ENCODE results near the gene PLIN5.

The PLIN5 gene

DNA sequence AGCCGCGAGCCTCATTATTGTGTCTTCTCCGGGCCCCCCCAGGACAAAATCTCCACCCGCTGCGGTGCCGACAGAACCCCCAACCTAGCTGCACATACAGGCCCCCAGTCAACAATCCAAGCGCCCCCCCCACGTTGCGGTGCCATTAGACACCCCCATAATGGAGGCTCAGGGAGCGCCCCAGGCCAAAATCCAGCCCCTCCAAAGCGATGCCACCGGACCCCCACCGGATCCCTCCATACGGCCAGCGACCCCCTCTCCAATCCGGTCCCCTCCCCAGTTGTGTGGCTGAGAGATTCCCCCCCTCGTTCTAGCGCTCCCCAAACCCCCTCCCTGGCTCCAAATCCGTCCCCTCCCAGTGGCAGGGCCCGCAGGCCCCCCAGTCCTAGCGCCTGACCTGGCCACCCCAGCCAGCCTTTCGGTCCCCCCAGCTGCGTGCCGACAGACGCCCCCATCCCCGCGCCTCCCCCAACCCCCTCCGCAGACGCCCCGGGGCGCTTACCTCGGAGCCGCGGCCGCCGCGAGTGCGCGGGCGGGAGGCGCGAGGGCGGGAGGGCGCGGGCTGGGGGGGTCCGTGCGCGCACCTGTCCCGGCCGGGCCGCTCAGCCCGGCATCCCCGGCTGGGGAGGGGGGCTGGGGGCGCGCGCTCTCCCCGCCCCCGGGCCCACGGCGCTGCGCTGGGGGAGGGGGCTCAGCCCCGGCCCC lies 46.1 kb upstream of the PLIN5 start:
- TF ChIP-seq MYC (IDR thresholded peaks at IDR 0.05; ENCODE audit: low read depth, low read length): no peak
- TF ChIP-seq, protein P1, sequence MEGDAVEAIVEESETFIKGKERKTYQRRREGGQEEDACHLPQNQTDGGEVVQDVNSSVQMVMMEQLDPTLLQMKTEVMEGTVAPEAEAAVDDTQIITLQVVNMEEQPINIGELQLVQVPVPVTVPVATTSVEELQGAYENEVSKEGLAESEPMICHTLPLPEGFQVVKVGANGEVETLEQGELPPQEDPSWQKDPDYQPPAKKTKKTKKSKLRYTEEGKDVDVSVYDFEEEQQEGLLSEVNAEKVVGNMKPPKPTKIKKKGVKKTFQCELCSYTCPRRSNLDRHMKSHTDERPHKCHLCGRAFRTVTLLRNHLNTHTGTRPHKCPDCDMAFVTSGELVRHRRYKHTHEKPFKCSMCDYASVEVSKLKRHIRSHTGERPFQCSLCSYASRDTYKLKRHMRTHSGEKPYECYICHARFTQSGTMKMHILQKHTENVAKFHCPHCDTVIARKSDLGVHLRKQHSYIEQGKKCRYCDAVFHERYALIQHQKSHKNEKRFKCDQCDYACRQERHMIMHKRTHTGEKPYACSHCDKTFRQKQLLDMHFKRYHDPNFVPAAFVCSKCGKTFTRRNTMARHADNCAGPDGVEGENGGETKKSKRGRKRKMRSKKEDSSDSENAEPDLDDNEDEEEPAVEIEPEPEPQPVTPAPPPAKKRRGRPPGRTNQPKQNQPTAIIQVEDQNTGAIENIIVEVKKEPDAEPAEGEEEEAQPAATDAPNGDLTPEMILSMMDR (IDR thresholded peaks at IDR 0.05; ENCODE audit: low read depth, low read length): no peak
- no peak for TF ChIP-seq POLR2A (IDR thresholded peaks at IDR 0.05; ENCODE audit: extremely low read depth, insufficient read length)
- TF ChIP-seq, protein P2, sequence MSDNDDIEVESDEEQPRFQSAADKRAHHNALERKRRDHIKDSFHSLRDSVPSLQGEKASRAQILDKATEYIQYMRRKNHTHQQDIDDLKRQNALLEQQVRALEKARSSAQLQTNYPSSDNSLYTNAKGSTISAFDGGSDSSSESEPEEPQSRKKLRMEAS (IDR thresholded peaks at IDR 0.05; ENCODE audit: low read depth, low read length): no peak
- no peak overlapping the region for H3K4me3 ChIP-seq (ENCODE audit: low read depth, low read length)
- DNase-seq (ENCODE audit: low read depth): no peak

DNA sequence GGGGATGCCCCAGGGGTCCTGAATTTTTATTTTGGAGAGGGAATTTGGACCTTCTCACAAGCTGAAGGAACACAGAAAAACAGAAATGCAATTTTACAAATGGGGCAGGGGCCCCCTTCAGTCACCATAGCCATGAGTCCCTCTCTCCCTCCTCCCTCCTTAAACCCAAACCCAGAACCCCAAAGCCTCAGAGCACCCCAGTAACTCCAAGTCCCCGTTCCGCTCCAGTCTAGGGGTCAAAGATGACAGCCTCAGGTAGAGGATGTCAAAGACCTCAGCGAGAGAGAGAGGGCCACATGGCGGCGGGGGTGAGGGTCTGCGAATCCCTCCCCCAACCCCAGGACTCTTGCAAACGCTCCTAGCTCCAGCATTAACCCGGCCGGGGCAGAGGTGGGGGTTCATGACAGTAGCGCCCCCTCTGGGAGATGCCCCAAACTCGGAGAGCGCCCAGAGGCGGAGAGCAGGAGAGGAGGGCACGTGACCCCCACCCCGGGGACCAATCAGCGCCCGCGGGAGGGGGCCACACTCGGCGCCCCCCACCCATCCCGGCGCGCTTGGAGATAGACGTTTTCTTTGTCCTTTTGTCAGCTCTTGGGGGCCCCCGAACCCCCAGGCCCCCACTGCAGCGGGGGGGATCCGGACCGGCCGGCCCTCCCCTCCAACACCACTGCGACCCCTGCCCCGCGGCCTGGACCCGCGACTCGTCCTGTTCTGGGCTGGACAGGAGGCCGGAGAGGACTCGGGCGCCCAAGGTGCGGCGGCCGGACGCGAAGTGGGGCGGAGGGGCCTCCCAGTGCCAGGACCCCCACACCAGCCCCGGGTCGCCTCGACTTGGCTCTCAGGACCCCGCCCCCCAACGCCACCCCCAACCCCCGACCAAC lies 45.2 kb upstream of the PLIN5 start:
- H3K4me3 ChIP-seq (ENCODE audit: low read depth, low read length): no peak overlapping the region
- no peak for DNase-seq (ENCODE audit: low read depth)
- TF ChIP-seq, protein P1 (IDR thresholded peaks at IDR 0.05; ENCODE audit: low read depth, low read length): no peak
- TF ChIP-seq POLR2A (IDR thresholded peaks at IDR 0.05; ENCODE audit: extremely low read depth, insufficient read length): no peak
- no peak for TF ChIP-seq MYC (IDR thresholded peaks at IDR 0.05; ENCODE audit: low read depth, low read length)
- TF ChIP-seq, protein P2 (IDR thresholded peaks at IDR 0.05; ENCODE audit: low read depth, low read length): no peak

DNA sequence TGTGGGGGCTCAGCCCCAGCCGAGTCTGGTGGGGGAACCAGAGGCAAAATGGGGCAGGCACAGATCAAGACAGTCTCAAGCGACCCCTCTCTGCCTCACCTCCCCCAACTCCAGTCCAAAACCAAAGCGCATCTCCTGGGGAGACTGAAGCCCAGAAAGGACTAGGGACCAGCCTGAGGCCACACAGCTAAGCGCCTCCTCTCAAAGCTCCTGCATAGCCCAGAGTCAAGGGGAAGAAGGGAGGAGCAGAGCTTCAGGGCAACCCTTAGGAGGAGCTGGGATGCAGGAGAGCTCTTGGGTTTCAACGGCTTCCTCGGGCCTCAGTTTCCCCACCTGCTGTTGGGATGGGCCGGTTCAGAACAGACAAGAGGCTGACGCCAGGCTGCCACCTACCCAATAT lies 44.4 kb upstream of the PLIN5 start:
- no peak overlapping the region for H3K4me3 ChIP-seq (ENCODE audit: low read depth, low read length)
- no peak for DNase-seq (ENCODE audit: low read depth)
- no peak for TF ChIP-seq MYC (IDR thresholded peaks at IDR 0.05; ENCODE audit: low read depth, low read length)
- TF ChIP-seq, protein P2 (IDR thresholded peaks at IDR 0.05; ENCODE audit: low read depth, low read length): no peak
- TF ChIP-seq, protein P1 (IDR thresholded peaks at IDR 0.05; ENCODE audit: low read depth, low read length): no peak
- no peak for TF ChIP-seq POLR2A (IDR thresholded peaks at IDR 0.05; ENCODE audit: extremely low read depth, insufficient read length)

DNA sequence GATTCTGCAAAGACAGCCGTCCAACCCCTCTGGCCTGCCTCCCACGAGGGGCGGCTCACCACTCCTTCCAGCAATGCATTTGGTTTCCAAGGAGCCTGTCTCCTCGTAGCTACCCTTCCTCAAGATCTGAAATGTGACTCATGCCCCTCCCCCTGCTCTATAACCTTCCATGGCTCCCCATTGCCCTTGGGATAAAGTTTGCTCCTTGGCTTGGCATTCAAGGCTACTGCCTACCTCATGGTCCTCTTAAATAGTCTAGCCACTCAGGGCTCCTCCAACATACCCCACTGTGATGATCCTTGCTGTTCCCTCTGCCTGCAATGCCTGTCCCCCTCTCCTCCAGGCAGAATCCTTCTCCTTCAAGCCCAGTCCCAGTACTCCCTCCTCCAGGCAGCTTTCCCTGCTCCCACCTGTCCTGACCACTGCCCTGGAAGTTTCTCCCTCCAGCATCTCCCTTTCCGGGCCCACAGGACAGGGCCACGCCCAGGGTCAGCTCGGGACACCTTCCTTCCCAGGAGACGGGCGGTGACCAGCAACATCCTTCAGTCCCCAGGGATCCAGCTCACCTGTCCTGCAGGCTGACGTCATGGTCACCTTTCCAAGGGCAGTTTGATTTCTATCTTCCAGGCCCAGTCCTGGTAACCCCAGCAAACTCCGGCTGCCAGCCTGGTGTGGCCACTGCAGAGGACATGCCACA lies 43.7 kb upstream of the PLIN5 start:
- no peak overlapping the region for H3K4me3 ChIP-seq (ENCODE audit: low read depth, low read length)
- no peak for DNase-seq (ENCODE audit: low read depth)
- no peak for TF ChIP-seq MYC (IDR thresholded peaks at IDR 0.05; ENCODE audit: low read depth, low read length)
- no peak for TF ChIP-seq POLR2A (IDR thresholded peaks at IDR 0.05; ENCODE audit: extremely low read depth, insufficient read length)
- TF ChIP-seq, protein P2 (IDR thresholded peaks at IDR 0.05; ENCODE audit: low read depth, low read length): no peak
- TF ChIP-seq, protein P1 (IDR thresholded peaks at IDR 0.05; ENCODE audit: low read depth, low read length): no peak

DNA sequence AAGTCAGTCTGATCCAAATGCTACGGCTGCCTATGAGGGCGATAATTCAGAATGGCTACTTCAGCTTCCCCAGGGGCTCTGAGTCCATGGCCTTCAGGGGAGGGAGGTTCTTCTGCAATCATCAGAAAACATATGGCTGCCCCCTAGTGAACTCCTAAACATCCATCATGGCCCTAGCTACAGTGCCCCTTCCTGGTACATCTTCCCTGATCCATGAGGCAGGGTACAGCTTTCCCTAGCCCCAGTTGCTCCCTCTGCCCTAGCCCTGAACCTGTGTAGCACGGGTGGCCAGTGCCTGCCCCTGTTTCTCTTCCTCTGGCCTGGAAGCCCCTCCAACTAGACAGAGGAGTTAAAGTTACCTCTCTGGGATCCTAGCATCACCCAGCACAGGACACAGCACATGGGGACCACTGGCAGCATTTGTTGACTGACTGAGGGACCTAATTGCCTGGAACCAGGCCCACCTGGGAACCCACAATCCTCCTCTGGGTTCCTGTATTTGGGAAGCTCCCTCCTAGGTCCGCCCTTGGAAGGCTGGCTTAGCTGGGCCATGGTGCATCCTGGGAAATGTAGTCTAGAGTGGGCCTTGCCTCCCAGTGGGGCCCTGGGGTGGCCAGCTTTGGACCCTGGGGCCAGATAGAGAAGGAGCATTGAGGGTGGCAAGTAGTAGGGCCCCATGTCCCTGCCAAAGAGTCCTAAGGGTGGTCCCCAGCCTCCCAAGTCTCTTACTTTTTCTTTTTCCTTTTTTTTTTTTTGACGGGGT lies 42.2 kb upstream of the PLIN5 start:
- H3K4me3 ChIP-seq (ENCODE audit: low read depth, low read length): no peak overlapping the region
- TF ChIP-seq, protein P2 (IDR thresholded peaks at IDR 0.05; ENCODE audit: low read depth, low read length): no peak
- TF ChIP-seq, protein P1 (IDR thresholded peaks at IDR 0.05; ENCODE audit: low read depth, low read length): no peak
- TF ChIP-seq MYC (IDR thresholded peaks at IDR 0.05; ENCODE audit: low read depth, low read length) (no peak), POLR2A (IDR thresholded peaks at IDR 0.05; ENCODE audit: extremely low read depth, insufficient read length) (no peak)
- DNase-seq (ENCODE audit: low read depth): no peak
